Amniotic epithelial cell (primary cell): ENCODE data around the gene STARD10.
A peak's percentile ranks its signal among the peaks of the same experiment; 100 is the strongest.

Experiments used
- DNase-seq: peaks from one replicate; pipeline ENCODE4 v3.0.0-alpha.2; 2010; ENCODE audit warnings: low read depth

STARD10 gene

GRCh38 chr11:72724851-72725723 lies 68.8 kb downstream of the STARD10 start:
- peak; percentile 83 for DNase-seq

DNA sequence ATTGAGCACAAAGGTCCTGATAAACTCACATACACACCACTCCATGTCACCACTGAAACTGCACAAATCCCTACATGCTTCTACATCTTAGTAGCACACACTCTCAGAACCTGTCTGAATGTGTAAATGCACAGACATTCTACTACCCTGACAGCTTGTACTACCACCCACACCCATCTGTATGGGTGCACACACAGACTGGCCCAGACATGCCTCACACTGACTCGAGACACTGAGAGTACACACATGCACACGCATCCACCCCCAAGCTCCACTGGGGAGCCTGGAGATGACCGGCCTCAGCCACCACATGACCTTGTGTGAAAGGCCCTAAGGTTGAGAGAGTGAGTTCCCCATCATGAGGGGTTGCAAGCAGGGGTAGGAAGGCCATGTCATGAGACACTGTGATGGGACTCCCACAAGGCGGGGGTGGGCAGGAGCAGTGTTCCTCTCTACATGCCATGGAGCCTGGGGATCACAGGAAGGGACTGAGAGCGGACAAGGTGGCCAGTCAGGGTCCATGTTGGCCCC lies 69.8 kb downstream of the STARD10 start:
- no peak for DNase-seq

DNA sequence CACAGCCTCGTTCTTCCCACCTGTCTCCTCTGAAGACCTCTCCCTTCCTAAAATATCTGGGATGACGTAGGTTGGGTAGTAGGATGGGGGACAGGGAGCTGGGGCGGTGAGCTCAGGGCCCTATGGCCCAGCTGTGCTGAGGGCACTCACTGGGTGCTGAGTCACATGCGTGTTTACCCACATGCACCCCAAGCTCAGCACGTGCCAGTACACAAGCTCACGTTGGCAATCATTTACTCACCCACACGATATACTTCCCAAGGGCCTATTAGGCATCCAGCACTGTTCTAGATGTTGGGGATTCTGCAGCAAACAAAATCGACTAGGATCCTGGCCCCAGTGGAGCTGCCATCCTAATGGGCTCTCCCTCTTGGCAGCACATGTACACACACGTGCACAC lies 70.3 kb downstream of the STARD10 start:
- no peak for DNase-seq

DNA sequence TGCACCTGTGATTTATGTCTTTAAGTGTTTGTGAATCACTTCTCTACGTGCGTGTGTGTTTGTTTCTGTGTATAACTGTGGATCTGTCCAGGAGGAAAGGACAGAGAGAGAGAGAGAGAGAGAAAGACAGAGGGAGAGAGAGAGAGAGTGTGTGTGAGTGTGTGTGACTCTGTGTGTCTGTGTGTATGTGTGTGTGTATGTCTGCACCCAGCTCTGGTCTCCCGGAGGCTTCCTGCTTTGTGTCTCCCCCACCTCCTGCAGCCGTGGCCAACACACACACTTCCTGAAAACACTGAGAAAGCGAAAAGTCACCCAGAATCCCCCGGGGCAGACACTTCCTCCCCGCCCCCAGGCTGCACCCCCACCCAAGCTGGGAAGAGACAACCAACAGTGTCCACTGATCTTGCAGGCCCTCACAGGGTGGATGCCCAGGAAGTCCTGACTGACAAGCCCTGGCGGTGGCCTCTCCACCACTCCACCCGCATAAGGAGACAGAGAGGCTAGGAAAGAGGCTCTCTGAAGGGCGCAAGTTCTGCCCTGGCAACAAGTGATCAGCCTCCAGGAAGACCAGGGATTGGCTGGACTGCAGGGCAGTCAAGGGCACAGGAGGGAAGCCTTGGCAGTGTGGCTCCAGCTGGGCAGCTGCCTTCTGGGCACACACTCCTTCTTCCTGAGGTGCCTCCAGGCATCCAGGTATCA lies 71.6 kb downstream of the STARD10 start:
- peak; percentile 94 for DNase-seq

DNA sequence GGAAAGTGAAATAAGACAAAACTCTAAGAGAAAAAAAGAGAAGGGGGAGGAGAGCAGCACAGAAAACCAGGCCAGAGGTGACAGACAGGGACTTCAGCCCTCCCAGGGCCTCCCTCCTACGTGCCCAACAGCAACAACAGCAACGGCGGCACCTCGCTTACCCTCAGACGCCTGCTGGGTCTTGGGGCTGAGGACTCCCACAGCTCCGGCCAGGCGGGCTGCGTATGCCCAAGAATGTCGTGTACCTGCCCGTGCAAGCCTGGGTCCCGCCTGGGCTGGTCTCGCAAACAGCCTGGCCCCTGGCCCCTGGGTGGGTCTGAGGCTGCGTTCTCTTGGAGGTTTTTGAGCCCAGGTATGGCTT lies 72.2 kb downstream of the STARD10 start:
- peak; percentile 25 for DNase-seq

GRCh38 chr11:72721276-72721675 lies 72.6 kb downstream of the STARD10 start:
- DNase-seq: no peak

- DNase-seq: no peak
Observed at GRCh38 chr11:72720784-72721183, 73.1 kb downstream of the STARD10 start.

GRCh38 chr11:72720047-72720446 lies 73.8 kb downstream of the STARD10 start:
- DNase-seq: no peak

GRCh38 chr11:72719551-72719950 lies 74.3 kb downstream of the STARD10 start:
- DNase-seq: peak; percentile 42

GRCh38 chr11:72719144-72719543 lies 74.7 kb downstream of the STARD10 start:
- peak; percentile 80 for DNase-seq

DNA sequence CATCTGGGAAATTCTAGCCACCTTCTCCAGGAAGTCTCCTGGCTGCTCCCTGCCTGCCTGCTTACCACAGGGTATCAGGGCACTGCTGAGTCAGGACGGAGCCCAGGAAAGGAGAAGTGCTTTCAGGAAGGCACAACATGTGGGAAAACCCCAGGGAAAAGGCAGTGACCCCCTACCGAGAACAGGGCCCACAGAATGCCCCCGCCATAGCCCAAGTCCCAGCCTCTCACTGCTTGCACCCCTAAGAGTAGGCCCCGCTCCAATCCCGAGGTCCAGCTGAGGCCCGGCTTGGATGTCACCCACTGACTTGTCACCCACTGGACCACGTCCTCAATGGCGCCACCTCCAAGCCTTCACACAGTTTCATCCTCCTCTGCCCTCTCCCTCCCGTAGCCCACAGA lies 75.7 kb downstream of the STARD10 start:
- DNase-seq: no peak

DNA sequence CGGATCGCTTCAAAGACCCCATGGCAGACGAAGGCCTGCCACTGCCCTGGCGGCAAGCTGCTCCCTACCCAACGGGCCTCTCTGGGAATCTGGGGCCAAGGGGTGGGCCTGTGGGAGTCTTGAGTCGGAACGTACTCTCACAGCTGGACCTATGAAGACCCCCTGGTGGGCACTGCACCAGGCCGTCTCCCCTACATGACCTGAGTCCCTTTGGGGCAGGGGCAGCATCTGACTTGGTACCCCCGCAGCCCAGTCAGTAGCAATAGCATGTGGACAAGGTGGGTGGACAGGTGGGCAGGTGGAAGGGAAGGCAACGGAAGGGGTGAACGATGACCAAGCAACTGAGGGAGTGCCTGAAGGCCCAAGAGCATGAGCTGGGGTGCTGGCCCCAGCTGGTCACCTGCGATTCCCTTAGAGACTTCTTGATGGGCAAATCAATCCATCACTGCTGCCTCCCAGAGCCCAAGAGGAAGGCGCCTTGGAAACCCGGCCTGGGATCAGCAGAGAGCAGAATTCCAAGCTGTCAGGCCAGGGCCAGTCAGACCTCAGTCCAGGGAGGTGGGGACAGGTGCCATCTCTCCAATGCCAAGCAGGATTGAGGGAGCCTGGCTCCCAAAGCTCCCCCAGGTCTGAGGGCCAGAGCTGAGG lies 76.9 kb downstream of the STARD10 start:
- DNase-seq: no peak

- no peak for DNase-seq
Observed at GRCh38 chr11:72716290-72716689, 77.6 kb downstream of the STARD10 start.

- no peak for DNase-seq
Observed at GRCh38 chr11:72712841-72713240, 81.0 kb downstream of the STARD10 start.

- DNase-seq: no peak
Observed at GRCh38 chr11:72712168-72712751, 81.6 kb downstream of the STARD10 start.

GRCh38 chr11:72711141-72711540 lies 82.7 kb downstream of the STARD10 start:
- DNase-seq: no peak

- no peak for DNase-seq
Observed at GRCh38 chr11:72710278-72710677, 83.6 kb downstream of the STARD10 start.

DNA sequence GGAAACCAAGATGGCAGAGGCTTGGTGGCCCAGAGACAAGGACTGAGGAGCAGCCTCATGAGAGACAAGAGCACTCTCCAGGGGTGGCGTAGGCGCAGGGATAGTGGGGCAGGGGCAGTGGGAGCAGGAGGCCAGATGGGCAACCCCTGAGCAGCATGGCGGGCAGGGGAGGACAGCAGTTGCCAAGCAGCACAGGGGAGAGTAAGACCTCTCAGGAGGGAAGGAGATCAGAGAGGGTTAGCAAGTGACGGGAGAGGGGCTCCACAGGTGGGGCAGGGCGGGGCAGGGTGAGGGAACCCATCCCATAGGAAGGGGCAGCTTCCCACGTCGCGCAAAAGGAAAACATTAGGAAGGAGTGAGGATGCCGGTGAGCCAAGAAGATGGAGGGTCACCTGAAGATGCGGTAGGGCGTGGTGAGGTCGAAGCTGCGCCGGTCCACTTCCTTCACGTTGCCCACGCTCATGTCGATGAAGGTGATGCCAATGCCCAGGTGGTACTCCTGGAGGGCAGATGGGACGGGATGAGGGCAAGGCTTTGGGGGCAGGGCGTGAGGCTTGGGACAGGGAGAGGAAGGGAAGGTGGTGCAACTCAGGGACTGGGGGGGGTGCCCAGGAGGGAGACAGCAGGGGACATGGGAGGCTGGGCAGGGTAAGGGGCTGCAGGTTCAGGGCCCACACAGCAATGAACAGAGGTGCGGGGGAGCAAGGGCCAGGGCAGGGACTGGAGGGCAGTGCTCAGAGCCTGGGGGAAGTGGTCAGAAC lies 84.2 kb downstream of the STARD10 start:
- DNase-seq: no peak

DNA sequence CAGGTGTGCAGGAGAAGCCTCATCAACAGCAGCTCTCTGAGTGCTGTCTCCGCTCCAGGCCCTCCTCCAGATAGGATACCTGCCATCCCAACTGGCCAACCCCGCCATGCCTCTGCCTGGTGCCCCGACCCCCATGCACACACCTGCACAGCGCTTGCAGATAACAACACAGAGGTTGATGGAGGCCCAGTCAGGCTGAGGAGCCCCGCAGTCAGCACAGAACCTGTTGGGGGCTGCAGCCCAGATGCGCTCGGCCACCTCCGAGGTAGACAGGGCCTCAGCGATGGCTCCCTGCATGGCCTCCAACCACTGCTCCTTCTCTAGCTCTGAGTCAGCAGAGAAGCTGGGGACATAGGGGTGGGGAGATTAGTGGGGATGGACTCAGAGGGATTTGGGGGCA lies 86.8 kb downstream of the STARD10 start:
- no peak for DNase-seq

DNA sequence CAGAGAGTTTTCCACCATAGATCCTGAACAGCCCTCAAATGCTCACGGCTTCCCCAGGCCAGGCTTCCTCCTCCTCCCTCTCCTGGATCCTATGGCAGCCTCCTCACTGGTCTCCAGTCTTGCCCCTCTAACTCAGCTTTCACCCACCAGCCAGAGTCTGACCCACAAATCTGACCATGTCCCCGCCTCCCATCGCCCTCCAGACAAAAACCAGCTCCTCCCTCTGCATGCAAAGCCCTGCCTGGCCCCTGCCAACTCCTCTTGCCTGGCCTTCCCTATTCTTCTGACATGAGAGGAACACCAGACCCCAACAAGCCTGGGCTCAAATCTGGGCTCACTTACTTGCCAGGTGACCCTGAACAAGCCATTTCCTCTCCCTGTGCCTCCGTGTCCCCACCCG lies 87.3 kb downstream of the STARD10 start:
- no peak for DNase-seq
